PC-9 (cell line): ENCODE data around the gene CYP4V2. TPM values are rescaled to one million over a fixed set of nuclear protein-coding genes. Genes with fewer than 3 reads are reported as not detected.
A peak's percentile ranks its signal among the peaks of the same experiment; 100 is the strongest.

Source experiments
- BruUV-seq: library from RNA; stranded (reverse); fragments of 400-500 nt; replicated peaks from 2 replicates; lab custom pipeline; 2021; lab: Mats Ljungman, UMichigan
- CTCF ChIA-PET: fragments of 300-600 bp; sonication (Branson Sonifier 250); formaldehyde crosslinking; loops from one replicate; lab custom pipeline; 2022; ENCODE audit warnings: antibody characterized with exemption; lab: Charles Lee
- POLR2A ChIA-PET: fragments of 300-600 bp; sonication (Branson Sonifier 250); formaldehyde crosslinking; loops from one replicate; lab custom pipeline; 2022; ENCODE audit warnings: antibody characterized with exemption; ENCODE audit not compliant: unreplicated experiment; lab: Charles Lee
- DNase-seq, 2 experiments: peaks; one replicate each; pipeline versions ENCODE4 v3.0.0 to v3.0.0-alpha.2; 2015 to 2022; ENCODE audit warnings: mixed read lengths in 1 of 2
- H2AFZ ChIP-seq: fragments of 200-600 bp; sonication (generic); 2 replicates; pipeline ENCODE4 v1.8.1; 2017; ENCODE audit warnings: antibody characterized with exemption
- H3F3A ChIP-seq: fragments of 200-600 bp; sonication (generic); 2 replicates; pipeline ENCODE4 v1.8.1; 2017; ENCODE audit warnings: antibody characterized with exemption, mild to moderate bottlenecking, low read depth; ENCODE audit not compliant: insufficient read depth
- H3K27ac ChIP-seq: fragments of 200-600 bp; sonication (generic); 2 replicates; pipeline ENCODE4 v1.6.1; 2016; ENCODE audit warnings: mixed run types
- H3K27me3 ChIP-seq: fragments of 200-600 bp; sonication (generic); 2 replicates; pipeline ENCODE4 v1.6.1; 2016; ENCODE audit warnings: low read depth, mixed run types; ENCODE audit not compliant: insufficient read depth
- H3K36me3 ChIP-seq: fragments of 200-600 bp; sonication (generic); 2 replicates; pipeline ENCODE4 v1.6.1; 2016; ENCODE audit warnings: low read depth, mixed run types
- H3K4me1 ChIP-seq: fragments of 200-600 bp; sonication (generic); replicated peaks from 2 replicates; pipeline ENCODE4 v1.6.1; 2016; ENCODE audit warnings: mixed run types; ENCODE audit not compliant: insufficient read depth
- H3K4me2 ChIP-seq: fragments of 200-600 bp; sonication (generic); 2 replicates; pipeline ENCODE4 v1.6.1; 2017; ENCODE audit warnings: mixed run types
- H3K4me3 ChIP-seq: fragments of 200-600 bp; sonication (generic); 2 replicates; pipeline ENCODE4 v1.6.1; 2016; ENCODE audit warnings: mixed run types
- H3K79me2 ChIP-seq: fragments of 200-600 bp; sonication (generic); 2 replicates; pipeline ENCODE4 v1.6.1; 2017; ENCODE audit warnings: low read depth, mixed run types
- H3K9me2 ChIP-seq: fragments of 200-600 bp; sonication (generic); 2 replicates; pipeline ENCODE4 v1.8.1; 2017; ENCODE audit warnings: mild to moderate bottlenecking; ENCODE audit not compliant: insufficient read depth
- H3K9me3 ChIP-seq: fragments of 200-600 bp; sonication (generic); 2 replicates; pipeline ENCODE4 v1.8.1; 2016; ENCODE audit warnings: low read depth; ENCODE audit not compliant: insufficient read depth
- H4K20me1 ChIP-seq: fragments of 200-600 bp; sonication (generic); 2 replicates; pipeline ENCODE4 v1.8.1; 2017; ENCODE audit not compliant: insufficient read depth
- EZH2 ChIP-seq: fragments of 200-600 bp; sonication (generic); IDR thresholded peaks from 2 replicates; pipeline ENCODE4 v1.8.0; 2017; ENCODE audit warnings: antibody characterized with exemption, low read depth
- intact Hi-C: fragments of 100-400 bp; cut with micrococcal nuclease; formaldehyde crosslinking; loops from one replicate; pipeline ENCODE4 v1.10.0; 2022; ENCODE audit not compliant: unreplicated experiment
- total RNA-seq: library from RNA; stranded (reverse); gene quantifications from 2 replicates; pipeline ENCODE4 v1.2.3, GENCODE V29; 2021
- TF ChIP-seq, protein P1 (sequence below): fragments of 200-600 bp; sonication (generic); conservative IDR thresholded peaks from 2 replicates; pipeline ENCODE4 v1.6.1; 2017; ENCODE audit warnings: mixed run types, antibody characterized with exemption, mild to moderate bottlenecking, moderate library complexity

Gene CYP4V2
- total RNA-seq, 1 experiment from 2014 or later, result 12.5 TPM

- no peak overlapping the region for H2AFZ ChIP-seq
- no TSS peak for BruUV-seq
- no peaks in the 10 kb centered on the region for H3F3A ChIP-seq
- H3K27ac ChIP-seq, result no peak overlapping the region
- no peaks in the 10 kb centered on the region for H4K20me1 ChIP-seq
- no peaks in the 10 kb centered on the region for H3K36me3 ChIP-seq
- no peaks in the 10 kb centered on the region for H3K9me2 ChIP-seq
- TF ChIP-seq, protein P1, sequence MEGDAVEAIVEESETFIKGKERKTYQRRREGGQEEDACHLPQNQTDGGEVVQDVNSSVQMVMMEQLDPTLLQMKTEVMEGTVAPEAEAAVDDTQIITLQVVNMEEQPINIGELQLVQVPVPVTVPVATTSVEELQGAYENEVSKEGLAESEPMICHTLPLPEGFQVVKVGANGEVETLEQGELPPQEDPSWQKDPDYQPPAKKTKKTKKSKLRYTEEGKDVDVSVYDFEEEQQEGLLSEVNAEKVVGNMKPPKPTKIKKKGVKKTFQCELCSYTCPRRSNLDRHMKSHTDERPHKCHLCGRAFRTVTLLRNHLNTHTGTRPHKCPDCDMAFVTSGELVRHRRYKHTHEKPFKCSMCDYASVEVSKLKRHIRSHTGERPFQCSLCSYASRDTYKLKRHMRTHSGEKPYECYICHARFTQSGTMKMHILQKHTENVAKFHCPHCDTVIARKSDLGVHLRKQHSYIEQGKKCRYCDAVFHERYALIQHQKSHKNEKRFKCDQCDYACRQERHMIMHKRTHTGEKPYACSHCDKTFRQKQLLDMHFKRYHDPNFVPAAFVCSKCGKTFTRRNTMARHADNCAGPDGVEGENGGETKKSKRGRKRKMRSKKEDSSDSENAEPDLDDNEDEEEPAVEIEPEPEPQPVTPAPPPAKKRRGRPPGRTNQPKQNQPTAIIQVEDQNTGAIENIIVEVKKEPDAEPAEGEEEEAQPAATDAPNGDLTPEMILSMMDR, result no peak
- TF ChIP-seq EZH2, result no peak
- H3K9me3 ChIP-seq, result no peaks in the 10 kb centered on the region
- H3K4me3 ChIP-seq, result no peak overlapping the region
- ChIA-PET POLR2A (no interaction called here), CTCF (no interaction called here)
- DNase-seq, result peak in 1 of 2 experiments; percentile 12
- intact Hi-C loops, result no loop called here
- no peaks in the 10 kb centered on the region for H3K79me2 ChIP-seq
- H3K4me2 ChIP-seq, result no peak overlapping the region
- no peaks in the 10 kb centered on the region for H3K4me1 ChIP-seq
- H3K27me3 ChIP-seq, result peaks cover 8% of the 10 kb centered on the region
Measured at GRCh38 chr4:186149872-186150271, 41.5 kb upstream of the CYP4V2 start.

DNA sequence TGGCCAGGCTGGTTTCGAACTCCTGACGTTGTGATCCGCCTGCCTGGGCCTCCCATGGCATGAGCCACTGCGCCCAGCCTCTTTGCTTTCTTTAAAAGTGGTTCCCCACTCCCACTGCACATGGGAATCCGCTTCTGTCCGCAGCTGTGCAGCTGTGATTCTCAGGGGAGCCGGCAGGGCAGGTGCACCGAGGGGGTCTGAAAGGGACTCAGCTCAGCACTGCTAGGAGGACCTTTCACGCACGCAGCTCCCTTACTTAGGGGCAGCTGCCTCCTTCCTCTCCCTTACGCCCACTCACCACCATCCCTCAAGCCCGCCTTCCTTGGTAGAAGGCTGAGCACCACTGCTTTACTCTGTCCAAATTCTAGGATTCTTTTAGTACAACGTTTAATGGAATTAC lies 40.4 kb upstream of the CYP4V2 start:
- no peaks in the 10 kb centered on the region; the same call in 1 of the 2 replicates for H3K27me3 ChIP-seq
- intact Hi-C loops, result no loop called here
- TF ChIP-seq EZH2, result no peak
- TF ChIP-seq, protein P1, result no peak
- no peaks in the 10 kb centered on the region for H3K79me2 ChIP-seq
- no peak overlapping the region for H3K4me3 ChIP-seq
- H3K4me1 ChIP-seq, result no peaks in the 10 kb centered on the region
- H3K9me3 ChIP-seq, result no peaks in the 10 kb centered on the region
- BruUV-seq, result no TSS peak
- no peak for DNase-seq
- CTCF ChIA-PET, result no interaction called here
- POLR2A ChIA-PET, result no interaction called here
- no peak overlapping the region for H3K4me2 ChIP-seq
- H3K36me3 ChIP-seq, result no peaks in the 10 kb centered on the region
- H3K9me2 ChIP-seq, result no peaks in the 10 kb centered on the region
- H3K27ac ChIP-seq, result no peak overlapping the region
- no peaks in the 10 kb centered on the region for H4K20me1 ChIP-seq
- no peak overlapping the region for H2AFZ ChIP-seq
- no peaks in the 10 kb centered on the region for H3F3A ChIP-seq

DNA sequence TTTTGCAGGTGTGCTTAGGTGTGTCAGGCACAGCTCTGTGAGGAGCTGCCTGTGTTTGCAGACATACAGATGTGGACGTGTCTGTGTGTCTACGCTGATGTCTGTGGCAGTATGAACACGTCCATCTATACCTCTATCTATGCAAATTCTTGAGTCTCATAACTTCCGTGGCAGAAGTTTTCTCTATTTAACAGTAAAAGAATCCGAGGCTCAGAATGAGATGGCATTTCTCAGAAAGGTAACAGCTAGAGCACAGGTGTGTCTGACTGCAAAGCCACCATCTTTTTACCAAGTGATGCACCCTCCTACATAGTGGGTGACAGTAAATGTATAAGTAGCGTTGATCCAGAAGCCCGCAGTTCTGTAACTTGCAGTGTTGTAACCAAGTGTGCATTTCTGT lies 39.9 kb upstream of the CYP4V2 start:
- Histone ChIP-seq H3K4me1 (no peaks in the 10 kb centered on the region), H3K36me3 (no peaks in the 10 kb centered on the region), H3K9me2 (no peaks in the 10 kb centered on the region), H3K4me3 (no peak overlapping the region), H2AFZ (no peak overlapping the region), H3F3A (no peaks in the 10 kb centered on the region), H3K27me3 (no peaks in the 10 kb centered on the region), H3K4me2 (no peak overlapping the region), H3K27ac (no peak overlapping the region), H4K20me1 (no peaks in the 10 kb centered on the region), H3K79me2 (no peaks in the 10 kb centered on the region), H3K9me3 (no peaks in the 10 kb centered on the region)
- intact Hi-C loops, result no loop called here
- ChIA-PET CTCF (no interaction called here), POLR2A (no interaction called here)
- DNase-seq, result no peak
- BruUV-seq, result no TSS peak
- TF ChIP-seq, protein P1, result no peak
- no peak for TF ChIP-seq EZH2
